K562 (cell line): ENCODE results near the gene SPON1. TPM values are rescaled to one million over a fixed set of nuclear protein-coding genes. Genes with fewer than 3 reads are reported as not detected.

Source experiments
- ATAC-seq: fragments of 200-7000 bp; cut with Tn5 transposase; 3 replicates; pipeline ENCODE4 v1.9.1; 2020; ENCODE audit warnings: moderate library complexity
- BruUV-seq: library from RNA; stranded (reverse); fragments of 400-500 nt; replicated peaks from 2 replicates; lab custom pipeline; 2021; lab: Mats Ljungman, UMichigan
- CTCF ChIA-PET: fragments of 300-600 bp; formaldehyde crosslinking; extraction: SDS; loops from one replicate; lab custom pipeline; 2021; ENCODE audit warnings: low intra/inter-chr PET ratio; lab: Yijun Ruan, JAX
- POLR2A ChIA-PET: fragments of 300-600, 350-650 bp; sonication (Branson Sonifier 250); formaldehyde crosslinking; extraction: SDS; loops from one replicate; lab custom pipeline; 2021; ENCODE audit warnings: antibody characterized with exemption, inconsistent platforms; lab: Yijun Ruan, JAX
- DNase-seq, 4 experiments: peaks; one replicate each; pipeline versions ENCODE4 v3.0.0 to v3.0.0-alpha.2; 2011 to 2018; ENCODE audit warnings: low spot score in 3 of 4, mixed read lengths in 3 of 4; ENCODE audit errors: extremely low read depth in 1 of 4
- FAIRE-seq: peaks from 2 replicates; lab custom pipeline; 2011; peaks lifted over from hg19 to GRCh38; lab: Jason Lieb, UNC
- H2AFZ ChIP-seq: 2 replicates; pipeline ENCODE4 v1.6.0; 2011; ENCODE audit warnings: low read depth, low read length, control low read depth, inconsistent platforms
- H3K27ac ChIP-seq: fragments of 200-600 bp; 3 replicates; pipeline ENCODE4 v1.8.0; 2011; ENCODE audit warnings: low read depth, mild to moderate bottlenecking, control low read depth, inconsistent platforms, low read length, moderate library complexity, mixed read lengths; ENCODE audit errors: extremely low read depth
- H3K27me3 ChIP-seq, 2 experiments: fragments of 300-600 bp in 1 of 2; 2 replicates in 1 of 2; 3 replicates in 1 of 2; pipeline versions ENCODE4 v1.6.0 to v1.8.0; 2011; ENCODE audit warnings: inconsistent platforms in 2 of 2, low read length in 2 of 2, mild to moderate bottlenecking in 1 of 2, mixed read lengths in 1 of 2, moderate library complexity in 1 of 2; ENCODE audit not compliant: control insufficient read depth in 2 of 2, insufficient read depth in 2 of 2
- H3K36me3 ChIP-seq: fragments of 300-600 bp; 3 replicates; pipeline ENCODE4 v1.8.0; 2011; ENCODE audit warnings: mild to moderate bottlenecking, low read length, inconsistent platforms; ENCODE audit not compliant: control insufficient read depth, insufficient read depth
- H3K4me1 ChIP-seq, 2 experiments: fragments of 200-600 bp in 1 of 2; replicated peaks in 1 of 2; 2 replicates in 1 of 2; 3 replicates in 1 of 2; pipeline versions ENCODE4 v1.5.1 to v1.8.0; 2011; ENCODE audit warnings: inconsistent platforms in 2 of 2, low read length in 2 of 2, mild to moderate bottlenecking in 1 of 2, mixed read lengths in 1 of 2, moderate library complexity in 1 of 2; ENCODE audit not compliant: control insufficient read depth in 2 of 2, insufficient read depth in 2 of 2
- H3K4me2 ChIP-seq: 2 replicates; pipeline ENCODE4 v1.6.1; 2011; ENCODE audit warnings: low read length, control low read depth, inconsistent platforms, mixed read lengths; ENCODE audit not compliant: insufficient read depth
- H3K4me3 ChIP-seq: fragments of 200-600 bp; sonication (generic), shearing (Covaris generic); 2 replicates; pipeline ENCODE4 v1.5.1; 2016; ENCODE audit warnings: control low read depth, inconsistent platforms
- H3K79me2 ChIP-seq: fragments of 200-600 bp; 3 replicates; pipeline ENCODE4 v1.8.0; 2011; ENCODE audit warnings: low read length, inconsistent platforms; ENCODE audit not compliant: control insufficient read depth, insufficient read depth
- H3K9ac ChIP-seq, 2 experiments: 2 replicates each; pipeline versions ENCODE4 v1.6.0 to v1.6.1; 2011; ENCODE audit warnings: low read depth in 2 of 2, low read length in 2 of 2, control low read depth in 1 of 2, inconsistent platforms in 1 of 2, mild to moderate bottlenecking in 1 of 2, mixed read lengths in 1 of 2; ENCODE audit not compliant: insufficient read depth in 1 of 2
- H3K9me1 ChIP-seq: one replicate; pipeline ENCODE4 v1.6.0; 2011; ENCODE audit warnings: inconsistent platforms, mild to moderate bottlenecking, low read length, moderate library complexity; ENCODE audit not compliant: control insufficient read depth, insufficient read depth
- H3K9me3 ChIP-seq: replicated peaks from 2 replicates; pipeline ENCODE4 v1.5.1; 2011; ENCODE audit warnings: low read depth, low read length, inconsistent platforms; ENCODE audit not compliant: control insufficient read depth, insufficient read depth
- H4K20me1 ChIP-seq: replicated peaks from 2 replicates; pipeline ENCODE4 v1.6.1; 2011; ENCODE audit warnings: low read length, inconsistent platforms, mixed read lengths; ENCODE audit not compliant: control insufficient read depth, insufficient read depth
- BACH1 ChIP-seq: fragments of 200-800 bp; sonication (Bioruptor generic); IDR thresholded peaks from 2 replicates; pipeline ENCODE4 v1.6.1; 2016; ENCODE audit warnings: missing genetic modification characterization, missing compliant biosample characterization
- BCL6 ChIP-seq: fragments of 250-450 bp; sonication (Bioruptor Pico); IDR thresholded peaks from 2 replicates; pipeline ENCODE4 v1.4.0; 2020
- E2F8 ChIP-seq: fragments of 450-650 bp; IDR thresholded peaks from 2 replicates; pipeline ENCODE4 v1.7.1; 2018; ENCODE audit warnings: mild to moderate bottlenecking, low read depth; ENCODE audit not compliant: partially characterized antibody
- EZH2 ChIP-seq: IDR thresholded peaks from 2 replicates; pipeline ENCODE4 v1.6.1; 2012; ENCODE audit warnings: low read depth, mild to moderate bottlenecking, inconsistent platforms, low read length, borderline replicate concordance
- KAT7 ChIP-seq: sonication (generic); formaldehyde crosslinking; IDR thresholded peaks from 2 replicates; pipeline ENCODE4 v1.8.0; 2022; ENCODE audit warnings: missing genetic modification reagents, mild to moderate bottlenecking, borderline replicate concordance
- KLF6 ChIP-seq: fragments of 250-450 bp; sonication (Bioruptor Pico); IDR thresholded peaks from 2 replicates; pipeline ENCODE4 v1.4.0; 2020; ENCODE audit warnings: mild to moderate bottlenecking, moderate library complexity, borderline replicate concordance
- MXI1 ChIP-seq: IDR thresholded peaks from 2 replicates; pipeline ENCODE4 v1.6.1; 2011; ENCODE audit warnings: low read depth, mild to moderate bottlenecking, improper control_type of control experiment, low read length
- NCOA1 ChIP-seq: fragments of 450-650 bp; IDR thresholded peaks from 2 replicates; pipeline ENCODE4 v1.6.1; 2016; ENCODE audit warnings: low read depth
- NFE2 ChIP-seq: IDR thresholded peaks from 2 replicates; pipeline ENCODE4 v1.6.1; 2014; ENCODE audit warnings: antibody characterized with exemption, low read depth
- SRF ChIP-seq, 2 experiments: fragments of 250-450, 450-650 bp in 1 of 2; sonication (Bioruptor Pico) in 1 of 2; sonication (generic) in 1 of 2; formaldehyde crosslinking; IDR thresholded peaks; 2 replicates each; pipeline versions ENCODE4 v1.5.0 to v1.5.1; 2020 to 2022; ENCODE audit warnings: mild to moderate bottlenecking in 1 of 2, missing genetic modification reagents in 1 of 2
- ZNF232 ChIP-seq: sonication (generic); formaldehyde crosslinking; IDR thresholded peaks from 2 replicates; pipeline ENCODE4 v1.8.0; 2022; ENCODE audit warnings: mild to moderate bottlenecking, missing genetic modification reagents
- ZNF277 ChIP-seq: fragments of 250-450 bp; sonication (Bioruptor Pico); IDR thresholded peaks from 2 replicates; pipeline ENCODE4 v1.8.0; 2022; ENCODE audit warnings: inconsistent platforms, mild to moderate bottlenecking, moderate library complexity, borderline replicate concordance
- WGBS: fragments of 100-300 bp; shearing (Covaris generic); methylation state at CpG from one replicate; pipeline ENCODE4 v1.1.6; 2016; ENCODE audit warnings: low coverage, mixed read lengths; ENCODE audit not compliant: insufficient coverage; ENCODE audit errors: missing lambda C conversion rate; 5-methylcytosine and 5-hydroxymethylcytosine counted together
- in situ Hi-C: fragments of 300-500 bp; cut with MboI; formaldehyde crosslinking; loops from 4 replicates; pipeline ENCODE4 v1.15.0; 2018; ENCODE audit warnings: inconsistent platforms, mixed read lengths
- intact Hi-C: fragments of 100-400 bp; cut with micrococcal nuclease; formaldehyde crosslinking; loops from 2 replicates; pipeline ENCODE4 v1.14.2; 2022
- polyA plus RNA-seq, 8 experiments: library from polyadenylated mRNA; depleted of rRNA in 4 of 8; stranded (reverse) in 5 of 8; unstranded in 3 of 8; fragments of >200 nt; fragmentation: Nextera tagmentation in 2 of 8; fragmentation: Illumina TruSeq in 1 of 8; extraction: Ambion mirVana in 2 of 8; extraction: Trizol in 1 of 8; gene quantifications; 2 replicates each; pipeline versions ENCODE4 v1.2.1 to v1.2.3, GENCODE V29; 2011 to 2014; ENCODE audit warnings: inconsistent platforms in 1 of 8, missing spikeins in 1 of 8
- total RNA-seq, 7 experiments: library from RNA; depleted of rRNA in 6 of 7; stranded (reverse); fragments of >200 nt in 6 of 7; fragmentation: Illumina TruSeq in 2 of 7; extraction: Trizol in 2 of 7; gene quantifications; 2 replicates each; pipeline versions ENCODE4 v1.2.1 to v1.2.3, GENCODE V29; 2011 to 2021; ENCODE audit warnings: low replicate concordance in 1 of 7
- TF ChIP-seq, protein P1 (sequence below): sonication (generic); formaldehyde crosslinking; IDR thresholded peaks from 2 replicates; pipeline ENCODE4 v1.8.0; 2022; ENCODE audit warnings: missing genetic modification reagents, mild to moderate bottlenecking, moderate library complexity, borderline replicate concordance
- TF ChIP-seq, protein P2 (sequence below): conservative IDR thresholded peaks from 2 replicates; pipeline ENCODE4 v1.6.1; 2011; ENCODE audit warnings: low read depth, mild to moderate bottlenecking, low read length; ENCODE audit not compliant: control insufficient read depth

Gene SPON1
- total and polyA plus RNA-seq, 9 of the 15 experiments (the other 6 are each of a cell fraction or from before 2014, with no cell fraction given): 0.04 to 0.06 TPM; not detected in 7

DNA sequence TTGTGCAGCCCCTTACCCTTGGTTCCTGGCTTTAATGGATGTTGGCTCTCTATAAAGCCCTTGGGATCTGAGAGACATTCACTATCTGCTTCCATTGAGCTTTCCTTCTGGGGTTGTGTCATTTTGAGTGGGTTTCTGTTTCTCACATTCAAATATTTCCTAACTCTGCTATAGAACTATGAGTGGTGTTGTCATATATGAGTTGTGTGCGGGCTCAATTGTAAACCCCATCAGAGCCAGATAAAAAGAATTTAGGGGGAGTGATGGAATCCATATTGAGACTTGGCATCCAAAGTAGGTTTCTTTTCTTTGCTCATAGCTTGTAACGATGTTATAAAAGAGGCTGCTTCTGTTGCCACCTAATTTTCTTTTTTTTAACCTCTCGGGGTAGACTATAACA lies 41.8 kb upstream of the SPON1 start (continued):
- TF ChIP-seq SRF (CRISPR knock-in tag; IDR thresholded peaks at IDR 0.05): no peak
- TF ChIP-seq EZH2: no peak
- TF ChIP-seq KLF6 (CRISPR knock-in tag): no peak
- TF ChIP-seq ZNF277 (CRISPR knock-in tag): no peak
- no peak for TF ChIP-seq BCL6 (CRISPR knock-in tag)

DNA sequence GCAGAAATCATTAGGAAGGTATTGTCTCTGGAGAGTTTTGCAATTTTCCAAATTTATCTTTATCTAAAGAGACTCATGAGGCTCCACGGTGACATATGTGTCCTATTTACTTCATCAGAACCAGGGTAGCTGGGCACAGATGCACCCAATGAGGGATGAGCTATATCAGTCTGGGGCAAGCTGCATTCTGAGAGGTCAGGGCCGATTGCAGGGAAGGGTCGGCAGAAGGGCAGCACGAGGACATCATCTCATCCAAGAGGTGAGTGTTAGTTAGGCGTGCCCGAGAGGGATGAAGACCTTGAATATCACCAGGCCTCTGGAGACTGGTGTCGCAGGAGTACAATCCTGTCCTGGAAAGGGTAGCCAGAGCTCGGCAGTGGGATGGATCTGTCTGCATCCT lies 41.0 kb upstream of the SPON1 start:
- Histone ChIP-seq H3K9me3 (no peaks in the 10 kb centered on the region), H3K36me3 (no peaks in the 10 kb centered on the region), H3K4me3 (no peak overlapping the region), H3K27ac (no peak overlapping the region), H4K20me1 (no peaks in the 10 kb centered on the region), H3K79me2 (no peaks in the 10 kb centered on the region), H3K9me1 (no peaks in the 10 kb centered on the region), H2AFZ (no peak overlapping the region), H3K9ac (no peak overlapping the region), H3K4me1 (peaks cover 0 to 13% of the 10 kb centered on the region in 2 experiments; a peak in 3 of 5 replicates), H3K4me2 (no peak overlapping the region), H3K27me3 (no peaks in the 10 kb centered on the region)
- in situ Hi-C loops (no loop called here), intact Hi-C loops (no loop called here)
- FAIRE-seq: no peak
- ChIA-PET CTCF (no interaction called here), POLR2A (no interaction called here)
- ATAC-seq: no peak
- no TSS peak for BruUV-seq
- 17% methylated on average over 8 of the region's 8 CpGs for WGBS
- no peak for DNase-seq
- TF ChIP-seq MXI1 (no peak), E2F8 (no peak), NFE2 (no peak), BACH1 (tag) (no peak), KAT7 (no peak), NCOA1 (no peak), ZNF232 (CRISPR knock-in tag) (no peak)
- TF ChIP-seq, protein P1, sequence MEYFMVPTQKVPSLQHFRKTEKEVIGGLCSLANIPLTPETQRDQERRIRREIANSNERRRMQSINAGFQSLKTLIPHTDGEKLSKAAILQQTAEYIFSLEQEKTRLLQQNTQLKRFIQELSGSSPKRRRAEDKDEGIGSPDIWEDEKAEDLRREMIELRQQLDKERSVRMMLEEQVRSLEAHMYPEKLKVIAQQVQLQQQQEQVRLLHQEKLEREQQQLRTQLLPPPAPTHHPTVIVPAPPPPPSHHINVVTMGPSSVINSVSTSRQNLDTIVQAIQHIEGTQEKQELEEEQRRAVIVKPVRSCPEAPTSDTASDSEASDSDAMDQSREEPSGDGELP (CRISPR knock-in tag): no peak
- TF ChIP-seq, protein P2, sequence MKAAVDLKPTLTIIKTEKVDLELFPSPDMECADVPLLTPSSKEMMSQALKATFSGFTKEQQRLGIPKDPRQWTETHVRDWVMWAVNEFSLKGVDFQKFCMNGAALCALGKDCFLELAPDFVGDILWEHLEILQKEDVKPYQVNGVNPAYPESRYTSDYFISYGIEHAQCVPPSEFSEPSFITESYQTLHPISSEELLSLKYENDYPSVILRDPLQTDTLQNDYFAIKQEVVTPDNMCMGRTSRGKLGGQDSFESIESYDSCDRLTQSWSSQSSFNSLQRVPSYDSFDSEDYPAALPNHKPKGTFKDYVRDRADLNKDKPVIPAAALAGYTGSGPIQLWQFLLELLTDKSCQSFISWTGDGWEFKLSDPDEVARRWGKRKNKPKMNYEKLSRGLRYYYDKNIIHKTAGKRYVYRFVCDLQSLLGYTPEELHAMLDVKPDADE: no peak
